Spleen (tissue), 7 donors: Measurements from ENCODE around the gene HEATR5B.

Experiments used
- CTCF ChIP-seq, 11 experiments: fragments of 200-600 bp in 7 of 11; fragments of 450-650 bp in 4 of 11; sonication (generic) in 4 of 11; IDR thresholded peaks in 8 of 11; conservative IDR thresholded peaks in 3 of 11; 1 replicate in 7 of 11; 2 replicates in 4 of 11; pipeline versions ENCODE4 v1.4.0 to v1.8.0; 2016 to 2021; ENCODE audit warnings: antibody characterized with exemption in 11 of 11, inconsistent platforms in 4 of 11, mild to moderate bottlenecking in 1 of 11
- POLR2A ChIP-seq, 3 donors: fragments of 450-650 bp; IDR thresholded peaks; one replicate each; pipeline ENCODE4 v1.5.1; 2017; ENCODE audit warnings: antibody characterized with exemption in 3 of 3, mild to moderate bottlenecking in 1 of 3
- POLR2AphosphoS5 ChIP-seq, 3 donors: sonication (generic); formaldehyde crosslinking; IDR thresholded peaks; one replicate each; pipeline ENCODE4 v1.5.1; 2017; ENCODE audit warnings: antibody characterized with exemption in 3 of 3
- donor health status: DM: no; HTN: no; CAD: no; lungs with moderate emphysema.
- donor health status: DM: no; HTN: no; CAD: no.
- donor health status: DM: no; HTN: no; CAD: no.

- no peak for TF ChIP-seq CTCF (IDR thresholded peaks at IDR 0.05 in 8 of 11, conservative IDR thresholded peaks at IDR 0.05 in 3 of 11)
- TF ChIP-seq POLR2A (IDR thresholded peaks at IDR 0.05) = no peak
- no peak for TF ChIP-seq POLR2AphosphoS5 (IDR thresholded peaks at IDR 0.05)
These were observed 25.4 kb upstream of the HEATR5B start for GRCh38 chr2:37109523-37109922.
